Measurements from ENCODE around the gene KCNQ1. TPM values are rescaled to one million over a fixed set of nuclear protein-coding genes. Genes with fewer than 3 reads are reported as not detected.
A peak's percentile ranks its signal among the peaks of the same experiment; 100 is the strongest.

The KCNQ1 gene
- polyA plus RNA-seq, 1 of the 3 experiments (the other 2 are of a cell fraction) = 0.05 TPM

- ChIA-PET POLR2A (no interaction called here), CTCF (interaction anchor here (1.2 to 1.3 kb wide), 2 partner anchors 120 to 232 kb away, joined by 4 to 5 read pairs; partner anchors contain the start of gene CDKN1C)
- H3K4me3 ChIP-seq (ENCODE audit: low read depth in 2 of 2, low read length in 1 of 2) = no peak overlapping the region
- no peak overlapping the region for H3K4me2 ChIP-seq
- H3K27ac ChIP-seq (ENCODE audit: low read depth in 2 of 2, low read length in 1 of 2) = no peak overlapping the region
- H3K9me3 ChIP-seq = peaks cover 19% of the 10 kb centered on the region
- H3K9me2 ChIP-seq = no peaks in the 10 kb centered on the region
- DNase-seq = peak; percentile 11
- peaks cover 0 to 32% of the 10 kb centered on the region in 2 experiments; a peak in 1 of 4 replicates for H3K4me1 ChIP-seq (ENCODE audit: control insufficient read depth in 1 of 2, insufficient read depth in 2 of 2, low read depth in 1 of 2, low read length in 1 of 2)
- TF ChIP-seq CTCF (IDR thresholded peaks at IDR 0.05) (no peak), FOXM1 (IDR thresholded peaks at IDR 0.05; ENCODE audit: low read depth) (no peak), SMC3 (IDR thresholded peaks at IDR 0.05; ENCODE audit: low read depth, low read length) (no peak), FOXJ3 (CRISPR knock-in tag; IDR thresholded peaks at IDR 0.05) (no peak), GATA2 (CRISPR knock-in tag; IDR thresholded peaks at IDR 0.05) (no peak), TCF12 (IDR thresholded peaks at IDR 0.05) (no peak), POLR2AphosphoS5 (IDR thresholded peaks at IDR 0.05; ENCODE audit: low read depth, low read length) (no peak), RAD21 (IDR thresholded peaks at IDR 0.05; ENCODE audit: low read length) (no peak)
- H4K20me1 ChIP-seq (ENCODE audit: insufficient read depth) = no peaks in the 10 kb centered on the region
- H3K9ac ChIP-seq = no peak overlapping the region
- H3F3A ChIP-seq (replicated peaks; ENCODE audit: insufficient read depth) = no peaks in the 10 kb centered on the region
- no peaks in the 10 kb centered on the region for H3K36me3 ChIP-seq (replicated peaks in 1 of 2; ENCODE audit: control insufficient read depth in 1 of 2, insufficient read depth in 2 of 2, low read length in 1 of 2)
- no peak overlapping the region for H2AFZ ChIP-seq (ENCODE audit: low read depth)
- H3K79me2 ChIP-seq (ENCODE audit: insufficient read depth) = no peaks in the 10 kb centered on the region
- 75% methylated on average over 1 of the region's 1 CpG for WGBS (ENCODE audit: low lambda C conversion rate)
- no peaks in the 10 kb centered on the region for H3K27me3 ChIP-seq (ENCODE audit: insufficient read depth)
Measured at GRCh38 chr11:2653198-2653551, 208.4 kb downstream of the KCNQ1 start.

- Histone ChIP-seq H3K4me3 (ENCODE audit: low read depth in 2 of 2, low read length in 1 of 2) (no peak overlapping the region), H3K4me1 (ENCODE audit: control insufficient read depth in 1 of 2, insufficient read depth in 2 of 2, low read depth in 1 of 2, low read length in 1 of 2) (peaks cover 0 to 32% of the 10 kb centered on the region in 2 experiments; a peak in 1 of 4 replicates), H3K9ac (no peak overlapping the region), H3K79me2 (ENCODE audit: insufficient read depth) (no peaks in the 10 kb centered on the region), H3K27me3 (ENCODE audit: insufficient read depth) (no peaks in the 10 kb centered on the region), H3K4me2 (no peak overlapping the region), H3K9me2 (no peaks in the 10 kb centered on the region), H3K9me3 (peaks cover 16% of the 10 kb centered on the region), H3K27ac (ENCODE audit: low read depth in 2 of 2, low read length in 1 of 2) (no peak overlapping the region; a peak in 1 of 4 replicates), H3F3A (replicated peaks; ENCODE audit: insufficient read depth) (no peaks in the 10 kb centered on the region), H4K20me1 (ENCODE audit: insufficient read depth) (no peaks in the 10 kb centered on the region), H3K36me3 (replicated peaks in 1 of 2; ENCODE audit: control insufficient read depth in 1 of 2, insufficient read depth in 2 of 2, low read length in 1 of 2) (no peaks in the 10 kb centered on the region), H2AFZ (ENCODE audit: low read depth) (no peak overlapping the region)
- DNase-seq = peak; percentile 22
- ChIA-PET POLR2A (interaction anchor here (1.4 kb wide), 1 partner anchor 15 kb away, joined by 4 read pairs; no protein-coding TSS in a partner anchor), CTCF (interaction anchor here (0.7 to 1.3 kb wide), 4 partner anchors 121 to 234 kb away, joined by 3 to 5 read pairs (median 4); partner anchors contain the start of gene CDKN1C)
- TF ChIP-seq TAF1 (IDR thresholded peaks at IDR 0.05; ENCODE audit: borderline replicate concordance, low read depth, low read length) (no peak), EP300 (IDR thresholded peaks at IDR 0.05; ENCODE audit: borderline replicate concordance in 1 of 2, low read depth in 1 of 2, low read length in 1 of 2) (no peak)
- 79% methylated on average over 15 of the region's 16 CpGs for WGBS (ENCODE audit: low lambda C conversion rate)
Measured at GRCh38 chr11:2653930-2654739, 209.3 kb downstream of the KCNQ1 start.

Measured in SK-N-SH (cell line).